Heart left ventricle (tissue), 13 donors: ENCODE measurements around the gene SRGAP2B.
"Not testable (repeated sequence)": the region's sequence is repeated elsewhere in the genome, so short reads cannot be mapped to it uniquely, and the experiment has no call there.

Experiments used
- POLR2A ChIP-seq, 2 donors: fragments of 450-650 bp; IDR thresholded peaks; one replicate each; pipeline ENCODE4 v1.6.1; 2017; ENCODE audit warnings: antibody characterized with exemption in 2 of 2, mild to moderate bottlenecking in 2 of 2, moderate library complexity in 2 of 2
- TF ChIP-seq, protein P1 (sequence below), 12 donors: fragments of 200-600 bp; sonication (generic) in 4 of 12; IDR thresholded peaks; one replicate each; pipeline versions ENCODE4 v1.5.0 to v1.8.0; 2018 to 2022; ENCODE audit warnings: antibody characterized with exemption in 12 of 12, mild to moderate bottlenecking in 5 of 12
- donor health status: ischemic (EF 13 %, LVEDD 7.1; RV severe dilation, severe dysfunction).
- donor health status: DM: no; HTN: yes; CAD: no.
- donor health status: DM: no; HTN: no; CAD: no.
- donor health status: ischemic (EF 25% LVEDD 6.9; RV normal size, moderate dysfunction).
- donor health status: ischemic (EF 25% LVEDD 5.7; RV mildly dilated, moderate dysfunction).
- donor health status: ischemic (EF 35%, LVEDD 5.7; RV mildly dilated, moderate dysfunction).
- donor health status: nonischemic (EF 11% LVEDD 7.7; RV severe dilation, severe dysfunction).
- donor health status: DM: yes; HTN: yes; CAD: no.
- donor health status: PGD.
- donor health status: ischemic (EF 29% LVEDD 5.4; RV normal size, mild dysfunction).
- donor health status: nonischemic (EF 23%, LVEDD 6.1; RV moderate dilation, normal function).

DNA sequence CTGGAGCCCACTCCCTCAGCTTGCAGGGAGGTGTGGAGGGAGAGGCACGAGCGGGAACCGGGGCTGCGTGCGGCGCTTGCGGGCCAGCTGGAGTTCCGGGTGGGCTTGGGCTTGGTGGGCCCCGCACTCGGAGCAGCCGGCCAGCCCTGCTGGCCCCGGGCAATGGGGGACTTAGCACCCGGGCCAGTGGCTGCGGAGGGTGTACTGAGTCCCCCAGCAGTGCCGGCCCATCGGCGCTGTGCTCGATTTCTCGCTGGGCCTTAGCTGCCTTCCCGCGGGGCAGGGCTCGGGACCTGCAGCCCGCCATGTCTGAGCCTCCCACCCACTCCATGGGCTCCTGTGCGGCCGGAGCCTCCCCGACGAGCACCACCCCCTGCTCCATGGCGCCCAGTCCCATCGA is 104.5 kb downstream of the SRGAP2B start:
- TF ChIP-seq, protein P1, sequence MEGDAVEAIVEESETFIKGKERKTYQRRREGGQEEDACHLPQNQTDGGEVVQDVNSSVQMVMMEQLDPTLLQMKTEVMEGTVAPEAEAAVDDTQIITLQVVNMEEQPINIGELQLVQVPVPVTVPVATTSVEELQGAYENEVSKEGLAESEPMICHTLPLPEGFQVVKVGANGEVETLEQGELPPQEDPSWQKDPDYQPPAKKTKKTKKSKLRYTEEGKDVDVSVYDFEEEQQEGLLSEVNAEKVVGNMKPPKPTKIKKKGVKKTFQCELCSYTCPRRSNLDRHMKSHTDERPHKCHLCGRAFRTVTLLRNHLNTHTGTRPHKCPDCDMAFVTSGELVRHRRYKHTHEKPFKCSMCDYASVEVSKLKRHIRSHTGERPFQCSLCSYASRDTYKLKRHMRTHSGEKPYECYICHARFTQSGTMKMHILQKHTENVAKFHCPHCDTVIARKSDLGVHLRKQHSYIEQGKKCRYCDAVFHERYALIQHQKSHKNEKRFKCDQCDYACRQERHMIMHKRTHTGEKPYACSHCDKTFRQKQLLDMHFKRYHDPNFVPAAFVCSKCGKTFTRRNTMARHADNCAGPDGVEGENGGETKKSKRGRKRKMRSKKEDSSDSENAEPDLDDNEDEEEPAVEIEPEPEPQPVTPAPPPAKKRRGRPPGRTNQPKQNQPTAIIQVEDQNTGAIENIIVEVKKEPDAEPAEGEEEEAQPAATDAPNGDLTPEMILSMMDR (IDR thresholded peaks at IDR 0.05) = not testable (repeated sequence)
- TF ChIP-seq POLR2A (IDR thresholded peaks at IDR 0.05) = not testable (repeated sequence)
